ENCODE results near the gene MMD2. TPM values are rescaled to one million over a fixed set of nuclear protein-coding genes. Genes with fewer than 3 reads are reported as not detected.

The MMD2 gene
- total and polyA plus RNA-seq, 2 of the 8 experiments (the other 6 are each of a cell fraction or from before 2014, with no cell fraction given): 0.14 TPM; not detected in 1

- TF ChIP-seq CBX8 (IDR thresholded peaks at IDR 0.05; ENCODE audit: borderline replicate concordance, low read depth, low read length) (no peak), FOSL1 (IDR thresholded peaks at IDR 0.05; ENCODE audit: insufficient read depth, low read depth, low read length) (no peak), SIX5 (IDR thresholded peaks at IDR 0.05; ENCODE audit: low read depth, low read length) (no peak), POLR2A (IDR thresholded peaks at IDR 0.05; ENCODE audit: control extremely low read depth in 1 of 2, low read depth in 2 of 2, low read length in 2 of 2) (no peak), JUN (IDR thresholded peaks at IDR 0.05; ENCODE audit: low read depth, low read length) (no peak), HDAC2 (IDR thresholded peaks at IDR 0.05; ENCODE audit: borderline replicate concordance in 1 of 2, low read depth in 2 of 2, low read length in 2 of 2) (no peak)
- TF ChIP-seq, protein P1, sequence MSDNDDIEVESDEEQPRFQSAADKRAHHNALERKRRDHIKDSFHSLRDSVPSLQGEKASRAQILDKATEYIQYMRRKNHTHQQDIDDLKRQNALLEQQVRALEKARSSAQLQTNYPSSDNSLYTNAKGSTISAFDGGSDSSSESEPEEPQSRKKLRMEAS (IDR thresholded peaks at IDR 0.05): no peak
- TF ChIP-seq, protein P2, sequence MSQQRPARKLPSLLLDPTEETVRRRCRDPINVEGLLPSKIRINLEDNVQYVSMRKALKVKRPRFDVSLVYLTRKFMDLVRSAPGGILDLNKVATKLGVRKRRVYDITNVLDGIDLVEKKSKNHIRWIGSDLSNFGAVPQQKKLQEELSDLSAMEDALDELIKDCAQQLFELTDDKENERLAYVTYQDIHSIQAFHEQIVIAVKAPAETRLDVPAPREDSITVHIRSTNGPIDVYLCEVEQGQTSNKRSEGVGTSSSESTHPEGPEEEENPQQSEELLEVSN (IDR thresholded peaks at IDR 0.05): no peak
Observed at GRCh38 chr7:4861227-4861626, 97.8 kb downstream of the MMD2 start (continued).

Data from H1 (cell line).